ENCODE results near the gene SLC6A15.

Gene SLC6A15

GRCh38 chr12:84937415-84937814, 24.8 kb upstream of the SLC6A15 start:
- Histone ChIP-seq H4K20me1 (ENCODE audit: low read depth, low read length) (no peaks in the 10 kb centered on the region), H3K9me3 (ENCODE audit: insufficient read depth, low read length) (no peaks in the 10 kb centered on the region), H3K4me2 (ENCODE audit: low read depth, low read length, poor library complexity, severe bottlenecking) (no peak overlapping the region), H2AFZ (ENCODE audit: low read depth, low read length, severe bottlenecking) (no peak overlapping the region), H3K4me3 (ENCODE audit: insufficient read depth, low read length, poor library complexity, severe bottlenecking) (no peak overlapping the region), H3K27me3 (ENCODE audit: low read length) (no peaks in the 10 kb centered on the region), H3K9me2 (replicated peaks; ENCODE audit: insufficient read depth, low read length) (no peaks in the 10 kb centered on the region), H3K36me3 (ENCODE audit: low read length) (no peaks in the 10 kb centered on the region), H3K9ac (ENCODE audit: low read length) (no peak overlapping the region), H3F3A (ENCODE audit: insufficient read depth) (no peaks in the 10 kb centered on the region), H3K27ac (ENCODE audit: low read depth, low read length) (no peak overlapping the region), H3K79me2 (ENCODE audit: insufficient read depth, low read length) (no peaks in the 10 kb centered on the region)
- TF ChIP-seq EZH2phosphoT487 (conservative IDR thresholded peaks at IDR 0.05; ENCODE audit: low read length) (no peak), CTCF (IDR thresholded peaks at IDR 0.05; ENCODE audit: insufficient read depth, low read length, poor library complexity, severe bottlenecking) (no peak)

GRCh38 chr12:84929501-84929900, 16.9 kb upstream of the SLC6A15 start:
- no peak overlapping the region for H3K27ac ChIP-seq (ENCODE audit: low read depth, low read length)
- H3K4me2 ChIP-seq (ENCODE audit: low read depth, low read length, poor library complexity, severe bottlenecking), result no peak overlapping the region
- no peaks in the 10 kb centered on the region for H3K27me3 ChIP-seq (ENCODE audit: low read length)
- TF ChIP-seq EZH2phosphoT487 (conservative IDR thresholded peaks at IDR 0.05; ENCODE audit: low read length), result no peak
- TF ChIP-seq CTCF (IDR thresholded peaks at IDR 0.05; ENCODE audit: insufficient read depth, low read length, poor library complexity, severe bottlenecking), result no peak
- no peak overlapping the region for H2AFZ ChIP-seq (ENCODE audit: low read depth, low read length, severe bottlenecking)
- no peak overlapping the region for H3K9ac ChIP-seq (ENCODE audit: low read length)
- H3K4me3 ChIP-seq (ENCODE audit: insufficient read depth, low read length, poor library complexity, severe bottlenecking), result no peak overlapping the region
- H3K79me2 ChIP-seq (ENCODE audit: insufficient read depth, low read length), result no peaks in the 10 kb centered on the region
- H3K9me3 ChIP-seq (ENCODE audit: insufficient read depth, low read length), result no peaks in the 10 kb centered on the region
- H4K20me1 ChIP-seq (ENCODE audit: low read depth, low read length), result no peaks in the 10 kb centered on the region
- H3F3A ChIP-seq (ENCODE audit: insufficient read depth), result no peaks in the 10 kb centered on the region
- H3K9me2 ChIP-seq (replicated peaks; ENCODE audit: insufficient read depth, low read length), result no peaks in the 10 kb centered on the region
- no peaks in the 10 kb centered on the region for H3K36me3 ChIP-seq (ENCODE audit: low read length)

- no peak overlapping the region for H3K4me2 ChIP-seq (ENCODE audit: low read depth, low read length, poor library complexity, severe bottlenecking)
- H4K20me1 ChIP-seq (ENCODE audit: low read depth, low read length), result no peaks in the 10 kb centered on the region
- no peaks in the 10 kb centered on the region for H3K9me3 ChIP-seq (ENCODE audit: insufficient read depth, low read length)
- H3K27me3 ChIP-seq (ENCODE audit: low read length), result no peaks in the 10 kb centered on the region
- H3F3A ChIP-seq (ENCODE audit: insufficient read depth), result no peaks in the 10 kb centered on the region
- no peak for TF ChIP-seq EZH2phosphoT487 (conservative IDR thresholded peaks at IDR 0.05; ENCODE audit: low read length)
- TF ChIP-seq CTCF (IDR thresholded peaks at IDR 0.05; ENCODE audit: insufficient read depth, low read length, poor library complexity, severe bottlenecking), result no peak
- no peaks in the 10 kb centered on the region for H3K36me3 ChIP-seq (ENCODE audit: low read length)
- H3K9ac ChIP-seq (ENCODE audit: low read length), result no peak overlapping the region
- H2AFZ ChIP-seq (ENCODE audit: low read depth, low read length, severe bottlenecking), result no peak overlapping the region
- no peaks in the 10 kb centered on the region for H3K79me2 ChIP-seq (ENCODE audit: insufficient read depth, low read length)
- no peaks in the 10 kb centered on the region for H3K9me2 ChIP-seq (replicated peaks; ENCODE audit: insufficient read depth, low read length)
- no peak overlapping the region for H3K4me3 ChIP-seq (ENCODE audit: insufficient read depth, low read length, poor library complexity, severe bottlenecking)
- no peak overlapping the region for H3K27ac ChIP-seq (ENCODE audit: low read depth, low read length)
These were observed 12.4 kb upstream of the SLC6A15 start for GRCh38 chr12:84924981-84925380.

All from SU-DHL-6 (cell line).